RWPE2 (cell line): Measurements from ENCODE around the gene CPB2.
A peak's percentile ranks its signal among the peaks of the same experiment; 100 is the strongest.

ENCODE experiments used
- ATAC-seq: fragments of 200-7000 bp; cut with Tn5 transposase; 3 replicates; pipeline ENCODE4 v1.9.1; 2021; ENCODE audit warnings: low read depth
- DNase-seq: peaks from one replicate; pipeline ENCODE4 v3.0.0-alpha.2; 2020; ENCODE audit warnings: low spot score
- H3K27ac ChIP-seq: fragments of 450-650 bp; 2 replicates; pipeline ENCODE4 v1.5.1; 2017; ENCODE audit warnings: mild to moderate bottlenecking; ENCODE audit not compliant: poor library complexity, severe bottlenecking
- H3K27me3 ChIP-seq: fragments of 250-450 bp; sonication (Bioruptor Pico); 2 replicates; pipeline ENCODE4 v1.5.1; 2021; ENCODE audit warnings: mild to moderate bottlenecking, moderate library complexity; ENCODE audit not compliant: insufficient read depth, poor library complexity, severe bottlenecking
- H3K36me3 ChIP-seq: fragments of 250-450 bp; sonication (Bioruptor Pico); 2 replicates; pipeline ENCODE4 v1.5.1; 2020; ENCODE audit warnings: low read depth, mild to moderate bottlenecking, moderate library complexity
- H3K4me1 ChIP-seq: fragments of 250-450 bp; sonication (Bioruptor Pico); 2 replicates; pipeline ENCODE4 v1.5.1; 2021; ENCODE audit warnings: mild to moderate bottlenecking, moderate library complexity; ENCODE audit not compliant: insufficient read depth, poor library complexity, severe bottlenecking
- H3K4me3 ChIP-seq: fragments of 250-450 bp; sonication (Bioruptor Pico); 2 replicates; pipeline ENCODE4 v1.5.1; 2021; ENCODE audit warnings: mild to moderate bottlenecking, moderate library complexity; ENCODE audit not compliant: severe bottlenecking
- H3K9me3 ChIP-seq: fragments of 250-450 bp; sonication (Bioruptor Pico); 2 replicates; pipeline ENCODE4 v1.5.1; 2021; ENCODE audit warnings: mild to moderate bottlenecking, moderate library complexity; ENCODE audit not compliant: severe bottlenecking
- TF ChIP-seq, protein P1 (sequence below): fragments of 450-650 bp; IDR thresholded peaks from one replicate; pipeline ENCODE4 v1.5.1; 2017; ENCODE audit warnings: mild to moderate bottlenecking, moderate library complexity; ENCODE audit not compliant: poor library complexity, severe bottlenecking

The CPB2 gene

DNA sequence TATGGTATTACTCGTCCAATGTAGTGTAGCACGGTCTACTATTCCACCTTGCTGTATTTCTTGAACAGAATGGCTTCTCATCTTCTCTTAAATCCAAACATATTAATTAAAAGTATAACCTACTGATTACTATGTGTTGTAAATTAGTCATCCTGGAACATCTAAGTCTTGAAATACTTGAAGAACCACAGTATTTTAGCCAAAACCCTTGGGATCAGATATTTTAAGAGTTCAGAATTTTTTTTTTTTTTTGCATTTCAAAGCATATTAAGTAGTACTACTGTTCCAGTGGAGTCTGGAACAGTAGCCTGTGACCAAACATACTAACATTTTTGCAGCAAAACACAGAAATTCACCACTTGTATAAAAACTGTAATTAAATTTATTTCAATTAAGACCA, 82.4 kb downstream of the CPB2 start:
- ATAC-seq (no peak), DNase-seq (no peak)
- TF ChIP-seq, protein P1, sequence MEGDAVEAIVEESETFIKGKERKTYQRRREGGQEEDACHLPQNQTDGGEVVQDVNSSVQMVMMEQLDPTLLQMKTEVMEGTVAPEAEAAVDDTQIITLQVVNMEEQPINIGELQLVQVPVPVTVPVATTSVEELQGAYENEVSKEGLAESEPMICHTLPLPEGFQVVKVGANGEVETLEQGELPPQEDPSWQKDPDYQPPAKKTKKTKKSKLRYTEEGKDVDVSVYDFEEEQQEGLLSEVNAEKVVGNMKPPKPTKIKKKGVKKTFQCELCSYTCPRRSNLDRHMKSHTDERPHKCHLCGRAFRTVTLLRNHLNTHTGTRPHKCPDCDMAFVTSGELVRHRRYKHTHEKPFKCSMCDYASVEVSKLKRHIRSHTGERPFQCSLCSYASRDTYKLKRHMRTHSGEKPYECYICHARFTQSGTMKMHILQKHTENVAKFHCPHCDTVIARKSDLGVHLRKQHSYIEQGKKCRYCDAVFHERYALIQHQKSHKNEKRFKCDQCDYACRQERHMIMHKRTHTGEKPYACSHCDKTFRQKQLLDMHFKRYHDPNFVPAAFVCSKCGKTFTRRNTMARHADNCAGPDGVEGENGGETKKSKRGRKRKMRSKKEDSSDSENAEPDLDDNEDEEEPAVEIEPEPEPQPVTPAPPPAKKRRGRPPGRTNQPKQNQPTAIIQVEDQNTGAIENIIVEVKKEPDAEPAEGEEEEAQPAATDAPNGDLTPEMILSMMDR = no peak
- H3K4me1 ChIP-seq = no peaks in the 10 kb centered on the region
- H3K4me3 ChIP-seq = no peak overlapping the region
- no peak overlapping the region for H3K27ac ChIP-seq
- H3K27me3 ChIP-seq = no peaks in the 10 kb centered on the region
- no peaks in the 10 kb centered on the region for H3K9me3 ChIP-seq
- H3K36me3 ChIP-seq = peaks cover 40% of the 10 kb centered on the region

DNA sequence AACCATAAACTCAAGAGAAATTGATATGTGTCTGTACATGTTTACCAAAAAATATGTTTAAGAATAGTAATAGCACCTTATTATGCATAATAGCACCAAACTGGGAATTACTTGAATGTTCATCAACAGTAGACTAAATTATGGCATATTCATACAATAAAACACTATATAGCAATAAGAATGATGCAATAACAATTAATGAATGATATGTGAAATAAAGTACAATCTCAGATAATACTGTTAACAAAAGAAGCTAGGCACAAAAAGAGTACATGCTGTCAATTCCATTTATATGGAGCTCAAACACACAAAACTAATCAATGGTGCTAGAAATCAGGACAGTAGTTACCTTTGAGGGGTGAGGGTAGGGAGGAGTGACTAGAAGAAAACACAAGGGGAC, 88.6 kb downstream of the CPB2 start:
- no peaks in the 10 kb centered on the region for H3K27me3 ChIP-seq
- H3K4me1 ChIP-seq = peaks cover 8% of the 10 kb centered on the region
- no peak overlapping the region for H3K27ac ChIP-seq
- ATAC-seq (no peak), DNase-seq (no peak)
- no peak overlapping the region for H3K4me3 ChIP-seq
- peaks cover 73% of the 10 kb centered on the region for H3K36me3 ChIP-seq
- H3K9me3 ChIP-seq = no peaks in the 10 kb centered on the region
- TF ChIP-seq, protein P1 = no peak

DNA sequence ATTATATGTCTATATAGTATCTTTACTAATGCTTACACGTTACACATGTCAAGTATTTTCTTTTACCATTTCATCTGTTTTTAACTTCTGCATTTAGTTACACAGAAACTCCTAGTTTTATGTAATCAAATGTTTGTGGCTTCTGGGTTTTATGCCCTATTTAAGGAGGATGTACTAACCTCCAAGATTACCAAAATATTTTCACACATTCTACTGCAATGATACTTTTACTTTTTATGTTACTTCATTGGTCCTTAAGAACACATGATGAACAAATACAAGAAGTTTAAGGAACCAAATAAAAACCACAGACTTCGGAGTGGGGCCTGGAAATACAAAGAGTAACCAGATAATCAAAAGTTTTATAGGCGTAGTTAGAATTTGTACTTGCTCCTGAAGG, 89.5 kb downstream of the CPB2 start:
- ATAC-seq (no peak), DNase-seq (no peak)
- Histone ChIP-seq H3K4me3 (no peak overlapping the region), H3K36me3 (peaks cover 74% of the 10 kb centered on the region), H3K27me3 (no peaks in the 10 kb centered on the region), H3K9me3 (no peaks in the 10 kb centered on the region), H3K27ac (no peak overlapping the region), H3K4me1 (peaks cover 8% of the 10 kb centered on the region)
- TF ChIP-seq, protein P1 = no peak

DNA sequence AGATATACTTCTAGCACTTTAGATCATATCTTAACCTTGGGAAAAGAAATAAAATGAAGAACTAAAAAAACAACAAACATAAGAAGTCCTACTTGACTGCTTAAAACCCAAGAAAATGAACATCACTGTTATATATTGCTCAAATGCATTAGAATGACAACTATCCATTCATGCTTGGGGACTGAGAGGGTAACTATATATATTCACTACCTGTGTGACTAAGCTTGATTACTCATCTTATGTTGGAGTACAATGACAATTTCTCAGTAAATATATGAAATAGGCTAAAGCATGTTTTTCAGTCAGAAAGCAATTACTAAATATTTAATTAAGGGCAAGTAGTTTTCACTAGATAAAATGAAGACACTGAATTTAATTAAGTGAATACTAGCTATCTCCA, 92.4 kb downstream of the CPB2 start:
- H3K27me3 ChIP-seq = no peaks in the 10 kb centered on the region
- peaks cover 8% of the 10 kb centered on the region for H3K4me1 ChIP-seq
- H3K9me3 ChIP-seq = no peaks in the 10 kb centered on the region
- H3K4me3 ChIP-seq = no peak overlapping the region
- no peak overlapping the region for H3K27ac ChIP-seq
- ATAC-seq (peak; percentile 35; the same call in 1 of the 3 replicates), DNase-seq (no peak)
- H3K36me3 ChIP-seq = peaks cover 70% of the 10 kb centered on the region
- TF ChIP-seq, protein P1 = no peak

DNA sequence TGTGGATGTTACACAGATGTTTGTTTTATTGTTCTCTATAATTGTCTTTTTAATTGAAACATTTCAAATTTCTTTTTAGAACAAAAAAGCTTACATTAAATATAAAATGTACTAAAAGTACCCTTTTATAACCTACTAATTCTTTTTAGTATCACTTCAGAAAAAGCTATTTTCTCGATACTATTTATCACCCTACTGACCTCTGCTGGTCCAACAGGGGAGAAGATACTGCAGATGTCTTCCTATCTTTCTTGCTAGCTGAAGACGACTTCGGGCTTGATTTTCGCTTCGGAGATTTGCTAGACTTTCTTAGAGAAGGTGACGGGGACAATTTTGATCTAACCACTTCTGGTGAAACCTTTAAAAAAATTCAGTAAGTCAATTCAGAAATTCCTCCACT, 94.7 kb downstream of the CPB2 start:
- Histone ChIP-seq H3K36me3 (peaks cover 60% of the 10 kb centered on the region), H3K27me3 (no peaks in the 10 kb centered on the region), H3K27ac (no peak overlapping the region), H3K4me3 (no peak overlapping the region), H3K4me1 (peaks cover 8% of the 10 kb centered on the region), H3K9me3 (no peaks in the 10 kb centered on the region)
- ATAC-seq = no peak
- TF ChIP-seq, protein P1 = peak; percentile 42
- no peak for DNase-seq
